Suppressor macrophage treated with lipopolysaccharide for 1 hour (primary cell): ENCODE data around the gene CADM3.

Experiments used
- DNase-seq, 3 donors: peaks; one replicate each; pipeline ENCODE4 v3.0.0-alpha.2; 2020 to 2022

Gene CADM3, protein sequence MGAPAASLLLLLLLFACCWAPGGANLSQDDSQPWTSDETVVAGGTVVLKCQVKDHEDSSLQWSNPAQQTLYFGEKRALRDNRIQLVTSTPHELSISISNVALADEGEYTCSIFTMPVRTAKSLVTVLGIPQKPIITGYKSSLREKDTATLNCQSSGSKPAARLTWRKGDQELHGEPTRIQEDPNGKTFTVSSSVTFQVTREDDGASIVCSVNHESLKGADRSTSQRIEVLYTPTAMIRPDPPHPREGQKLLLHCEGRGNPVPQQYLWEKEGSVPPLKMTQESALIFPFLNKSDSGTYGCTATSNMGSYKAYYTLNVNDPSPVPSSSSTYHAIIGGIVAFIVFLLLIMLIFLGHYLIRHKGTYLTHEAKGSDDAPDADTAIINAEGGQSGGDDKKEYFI

DNA sequence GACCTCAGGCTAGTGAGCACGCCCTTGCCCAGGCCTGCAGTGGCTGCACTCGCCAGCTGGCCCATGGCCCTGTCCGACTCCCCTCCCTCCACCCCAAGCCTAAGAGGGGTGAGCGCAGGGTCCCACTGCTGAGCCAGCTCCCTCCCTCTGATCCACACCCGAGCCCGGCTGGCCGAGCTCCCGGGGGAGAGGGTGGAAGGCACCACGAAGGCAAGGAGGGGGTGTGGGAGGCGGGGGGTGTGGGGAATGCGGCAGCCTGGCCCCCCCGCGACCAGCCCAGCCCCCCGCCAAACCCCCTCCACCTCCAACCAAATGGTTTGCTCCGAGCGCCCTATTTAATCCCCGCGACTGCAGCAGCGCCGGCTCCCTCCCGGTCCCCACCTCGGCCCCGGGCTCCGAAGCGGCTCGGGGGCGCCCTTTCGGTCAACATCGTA is at the start of gene CADM3:
CADM3 (plus strand) TSS at position 362 of the 434 bp plus-strand sequence. CDS start 151 bp downstream, outside the sequence.
- no peak for DNase-seq

DNA sequence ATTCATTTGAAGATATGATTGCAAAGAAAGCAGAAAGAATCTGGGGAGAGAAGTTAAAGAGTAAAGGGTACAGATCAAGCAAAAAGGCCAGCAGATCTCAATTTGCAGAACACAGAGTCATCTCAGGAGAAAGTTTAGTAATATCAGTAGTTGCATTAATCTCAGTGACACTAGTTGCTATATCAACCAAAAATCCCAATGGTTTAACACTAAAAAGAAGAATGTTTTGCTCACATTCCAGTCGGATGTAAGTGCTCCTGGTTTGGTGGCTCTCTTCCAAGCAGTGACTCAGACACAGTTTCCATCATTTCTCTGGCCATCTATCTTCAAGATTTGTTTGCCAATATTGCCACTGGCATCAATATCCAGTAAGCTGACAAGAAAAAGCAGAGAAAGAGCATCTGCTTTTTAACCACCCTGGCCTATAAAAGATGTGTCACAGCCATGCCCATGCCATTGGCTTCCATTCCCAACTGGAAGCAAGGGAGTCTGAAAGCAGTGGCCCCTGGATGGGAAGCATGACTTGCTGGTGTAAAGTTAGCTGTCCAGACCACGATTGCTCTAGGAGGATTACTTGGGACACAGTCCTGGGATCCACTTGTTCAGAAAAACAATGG is 49.3 kb upstream of the CADM3 start:
- no peak for DNase-seq

- DNase-seq, result no peak
Observed at GRCh38 chr1:159123587-159123986, 47.8 kb upstream of the CADM3 start.

DNA sequence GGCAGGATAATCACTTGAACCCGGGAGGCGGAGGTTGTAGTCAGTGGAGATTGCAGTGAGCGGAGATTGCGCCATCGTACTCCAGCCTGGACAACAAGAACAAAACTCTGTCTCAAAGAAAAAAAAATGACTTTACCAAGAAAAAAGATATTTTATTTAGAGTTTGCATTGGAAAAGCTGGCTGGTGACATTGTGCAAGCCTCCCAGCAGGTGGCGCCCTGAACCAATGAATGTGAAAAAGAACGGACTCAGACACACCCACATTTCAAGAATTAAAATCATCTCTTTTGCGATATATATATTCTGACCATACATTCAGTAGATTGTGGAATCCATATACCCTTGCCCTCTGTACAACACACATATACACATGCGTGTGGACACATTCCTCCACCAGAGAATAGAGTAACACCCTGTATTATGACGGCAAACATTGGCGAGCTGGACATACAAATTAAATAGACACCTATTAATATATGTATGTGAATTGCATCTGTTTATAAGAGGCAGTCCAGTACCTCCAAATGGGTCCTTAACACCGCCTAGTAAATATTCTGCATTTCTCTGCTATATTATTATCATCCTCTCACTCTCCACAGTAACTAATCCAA is 39.0 kb upstream of the CADM3 start:
- DNase-seq, result peak; percentile 80 to 89 (median 87)

- no peak for DNase-seq
Observed at GRCh38 chr1:159140474-159140873, 30.9 kb upstream of the CADM3 start.

GRCh38 chr1:159141584-159142390 is 29.6 kb upstream of the CADM3 start:
- DNase-seq, result no peak

DNA sequence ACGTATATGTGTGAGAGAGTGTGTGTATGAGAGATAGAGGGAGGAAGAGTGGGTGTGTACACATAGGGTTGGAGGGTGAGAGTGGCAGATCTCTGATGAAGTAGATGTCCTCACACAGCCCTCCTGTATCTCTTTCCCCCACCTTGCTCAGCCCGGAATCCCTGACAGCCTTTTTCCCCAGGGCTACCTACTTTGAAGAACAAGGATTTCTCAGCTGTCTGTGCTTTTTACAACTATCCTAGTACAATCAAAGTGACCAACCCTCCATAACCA is 29.1 kb upstream of the CADM3 start:
- DNase-seq, result no peak

- DNase-seq, result no peak
Observed at GRCh38 chr1:159142726-159143510, 28.5 kb upstream of the CADM3 start.

- no peak for DNase-seq
Observed at GRCh38 chr1:159144571-159144970, 26.8 kb upstream of the CADM3 start.

DNA sequence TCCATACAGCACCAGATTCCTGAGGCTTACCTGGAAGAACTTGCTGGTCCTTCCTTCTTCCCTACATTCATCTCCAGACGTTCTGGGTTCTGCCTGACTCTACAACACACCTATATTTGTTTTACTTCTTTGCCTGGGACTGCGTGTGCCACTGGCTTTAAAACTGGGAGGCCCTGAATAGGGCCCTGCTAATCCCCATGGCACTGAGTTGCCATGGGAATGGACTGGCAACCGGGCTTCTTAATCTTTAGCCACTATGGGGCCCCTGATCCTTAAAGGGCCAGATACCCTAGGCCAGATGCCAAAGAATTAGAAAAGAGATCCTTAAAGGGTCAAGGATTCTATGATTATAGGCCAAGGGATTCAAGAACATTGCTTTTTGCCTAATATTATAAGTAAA is 24.4 kb upstream of the CADM3 start:
- DNase-seq, result no peak

DNA sequence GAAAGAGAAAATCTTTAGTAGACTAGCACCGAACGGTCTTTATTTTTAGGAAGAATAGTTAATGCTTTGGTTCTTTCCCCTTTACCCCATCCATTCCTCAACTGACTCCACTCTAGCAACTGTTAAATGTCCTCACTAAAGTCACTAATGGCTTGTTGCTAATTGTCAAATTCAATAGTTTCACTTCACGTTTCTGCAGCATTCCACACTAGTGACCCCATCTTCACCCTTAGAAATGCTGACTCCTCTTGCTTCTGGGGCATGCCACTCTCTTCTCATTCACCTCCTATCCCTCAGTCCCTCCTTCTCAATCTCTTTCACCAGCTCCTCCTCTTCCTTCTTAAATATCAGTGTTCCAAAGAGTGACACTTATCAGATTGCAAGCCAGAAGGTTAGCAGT is 19.4 kb upstream of the CADM3 start:
- peak; percentile 16 to 55 (median 50) for DNase-seq

DNA sequence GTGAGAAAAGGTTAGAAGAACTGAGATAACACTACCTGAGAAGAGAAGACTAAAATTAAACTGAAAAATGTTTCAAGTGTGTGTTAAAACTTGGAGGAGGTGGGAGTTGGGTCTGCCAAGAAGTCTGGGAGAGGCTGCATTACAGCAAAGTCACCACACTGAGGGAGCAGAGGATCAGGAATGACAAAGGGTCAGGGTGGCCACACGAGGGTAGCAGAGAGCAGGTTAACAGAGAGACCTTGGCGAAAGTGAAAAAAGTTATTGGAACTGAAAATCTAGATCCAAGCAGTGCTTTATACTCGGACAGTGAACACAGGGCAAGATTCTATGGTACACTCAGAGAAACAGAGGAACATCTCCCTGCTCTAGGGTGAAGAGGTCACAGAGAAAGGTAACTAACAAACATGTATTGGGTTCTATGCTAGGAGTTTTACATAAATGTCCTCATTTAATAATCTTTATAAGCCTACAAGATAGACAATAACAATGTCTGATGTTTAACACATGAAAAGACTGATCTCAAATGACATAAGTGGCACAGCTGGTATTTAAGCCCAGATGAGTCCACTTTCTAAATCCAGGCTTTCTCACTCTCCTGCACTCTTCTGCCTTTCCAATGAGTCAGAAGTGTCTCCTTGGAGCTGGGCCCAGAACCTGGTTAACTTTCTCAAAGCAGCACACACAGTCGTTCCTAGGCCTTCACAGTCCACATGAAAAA is 10.3 kb upstream of the CADM3 start:
- peak; percentile 85 to 89 (median 89) for DNase-seq

GRCh38 chr1:159161719-159162026 is 9.7 kb upstream of the CADM3 start:
- no peak for DNase-seq

GRCh38 chr1:159162516-159163265 is 8.7 kb upstream of the CADM3 start:
- peak; percentile 50 to 60 (median 55) for DNase-seq

DNA sequence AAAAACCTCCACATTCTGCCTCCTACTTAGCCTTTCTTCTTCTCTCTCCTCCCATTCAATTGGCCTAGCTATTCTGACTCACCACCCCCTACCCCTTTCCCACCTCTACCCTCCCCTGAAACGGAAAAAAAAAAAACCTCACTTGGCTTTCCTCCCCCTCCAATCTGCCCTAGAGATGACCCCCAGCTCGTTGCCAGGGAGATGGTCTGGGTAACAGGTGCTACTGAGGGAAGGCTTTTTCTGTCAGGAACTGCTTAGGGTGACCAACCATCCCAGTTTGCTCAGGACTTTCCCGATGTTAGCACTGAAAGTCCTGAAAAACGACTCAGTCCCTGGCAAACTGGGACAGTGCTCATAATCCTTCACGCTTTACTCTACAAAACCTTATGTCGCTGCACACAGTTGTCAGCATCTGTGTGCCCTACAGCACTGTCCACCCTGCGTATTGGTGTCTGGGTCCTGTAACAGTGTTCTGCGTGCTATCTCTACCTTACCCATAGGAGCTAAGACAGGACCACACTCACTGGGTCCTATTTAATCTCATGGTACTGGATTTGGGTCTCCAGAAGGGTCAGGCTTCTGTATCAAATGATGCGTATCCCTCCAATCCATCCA is 7.7 kb upstream of the CADM3 start:
- DNase-seq, result no peak

DNA sequence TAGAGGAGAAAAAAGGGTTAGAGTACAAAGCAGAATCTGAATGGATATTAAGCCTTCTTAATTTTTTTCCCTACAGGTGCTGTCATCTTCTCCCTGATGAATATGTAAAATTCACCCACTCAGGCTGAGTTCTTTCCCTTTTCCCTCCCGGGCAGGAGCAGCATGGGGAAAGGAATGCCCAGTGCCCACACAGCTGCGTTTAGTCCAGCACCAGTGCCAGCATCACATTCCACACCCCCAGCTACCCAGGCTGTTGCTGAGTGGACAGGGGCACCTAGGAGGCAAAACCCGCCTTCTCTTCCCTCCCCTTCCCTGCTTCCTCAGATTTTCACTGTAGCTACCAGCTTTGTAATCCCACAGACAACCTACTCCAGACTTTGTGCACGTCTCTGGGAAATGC is 3.4 kb upstream of the CADM3 start:
- DNase-seq, result no peak

DNA sequence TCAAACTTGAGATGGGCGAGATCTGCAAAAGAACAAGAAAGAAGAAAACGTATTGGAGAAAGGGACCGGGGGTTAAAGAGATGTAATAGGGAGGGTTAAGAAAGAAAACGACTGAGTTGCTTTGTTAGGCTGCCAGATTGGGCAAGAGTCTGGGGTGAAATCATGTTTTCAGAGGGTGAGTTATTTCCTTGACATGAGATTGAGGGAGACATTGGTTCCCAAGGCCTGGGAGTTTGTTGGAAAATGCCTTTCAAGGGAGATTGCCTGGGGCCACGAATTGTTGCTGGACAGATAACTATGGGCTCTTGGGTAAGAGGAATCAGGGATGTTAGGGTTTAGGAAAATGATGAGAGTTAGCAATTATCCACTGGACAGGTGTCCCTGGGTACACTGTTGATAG is 776 bp upstream of the CADM3 start:
- DNase-seq, result no peak

DNA sequence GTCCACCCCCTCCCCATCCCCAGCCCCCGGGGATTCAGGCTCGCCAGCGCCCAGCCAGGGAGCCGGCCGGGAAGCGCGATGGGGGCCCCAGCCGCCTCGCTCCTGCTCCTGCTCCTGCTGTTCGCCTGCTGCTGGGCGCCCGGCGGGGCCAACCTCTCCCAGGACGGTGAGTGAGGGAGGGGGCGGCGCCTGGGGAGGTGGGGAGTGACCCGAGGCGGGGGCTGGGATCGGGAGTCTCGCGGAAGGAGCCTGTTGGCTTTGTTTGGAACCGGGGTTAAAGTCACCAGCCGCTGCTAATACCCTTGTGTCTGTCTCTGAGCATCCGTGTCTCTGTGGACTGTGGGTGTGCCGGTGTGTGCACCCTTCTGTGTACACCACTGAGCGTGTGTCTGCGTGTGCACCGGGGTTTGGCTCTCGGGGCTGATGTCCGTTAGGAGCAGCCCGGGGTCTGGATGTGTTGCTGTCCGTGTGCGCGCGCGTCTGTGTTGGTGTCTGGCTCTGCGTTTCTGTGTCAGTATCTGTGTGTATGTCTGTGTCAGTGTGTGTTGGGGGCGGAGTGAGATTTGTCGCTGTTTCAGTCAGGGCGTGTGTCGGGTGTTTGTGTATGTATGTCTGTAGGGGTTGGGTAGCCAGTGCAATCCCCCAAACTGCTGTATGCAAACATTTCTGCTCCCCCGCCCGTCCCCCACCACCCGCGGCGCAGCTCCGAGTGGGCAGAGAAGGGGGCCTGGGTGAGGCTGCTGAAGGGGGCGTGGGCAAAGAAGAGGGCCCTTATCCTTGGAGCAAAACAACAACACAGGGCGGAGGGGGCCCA is 480 bp downstream of the CADM3 start:
- DNase-seq, result peak in 1 of 3 donors; percentile 18

DNA sequence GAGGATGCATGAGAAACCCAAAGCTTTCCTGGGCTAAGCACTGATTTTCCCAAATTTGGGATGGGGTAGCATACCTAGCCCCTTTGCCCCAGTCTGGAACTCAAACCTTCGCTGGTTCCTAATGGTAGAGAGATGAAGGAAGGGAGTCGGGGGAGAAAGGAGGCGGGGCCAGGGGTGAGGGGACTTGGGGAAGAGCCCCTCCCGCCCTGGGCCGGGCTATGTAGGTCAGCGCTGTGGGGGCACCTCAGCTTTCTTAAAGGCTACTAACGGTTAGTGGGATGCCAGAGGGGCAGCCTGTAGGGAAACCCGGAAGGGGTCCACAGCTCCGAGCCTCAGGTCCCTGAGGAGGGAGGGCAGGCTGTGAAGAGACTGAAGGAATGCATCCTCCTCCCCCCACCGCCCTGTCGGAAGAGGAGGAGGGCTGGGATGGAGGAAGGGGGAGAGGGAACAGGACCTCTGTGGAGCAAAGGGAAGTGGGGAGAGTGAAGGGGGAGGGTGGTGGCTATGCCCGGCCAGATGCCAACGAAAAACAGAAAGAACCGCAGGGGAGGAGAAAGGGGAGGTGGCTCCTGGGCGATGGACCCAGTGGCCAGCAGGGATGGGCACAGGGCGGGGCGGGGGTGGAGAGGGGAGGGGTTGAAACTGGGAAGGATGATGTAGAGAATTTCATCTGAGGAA is 1.3 kb downstream of the CADM3 start:
- peak in 2 of 3 donors; percentile 17 to 38 for DNase-seq
